ENCODE data around the gene SNRPA1.

SNRPA1 gene

GRCh38 chr15:101277038-101277822 lies 17.8 kb downstream of the SNRPA1 start, which contains the start of gene SELENOS:
Gene SELENOS (minus strand): TSS chr15:101277485. CDS start chr15:101277417, 68 bp downstream.
- peak within 1 kb of the TSS; percentile 49; the same call in 1 of the 2 replicates for H2AFZ ChIP-seq (ENCODE audit: low read depth, low read length)

GRCh38 chr15:101276501-101277037 lies 18.5 kb downstream of the SNRPA1 start:
- Histone ChIP-seq H3K4me3 (ENCODE audit: low read length) (peak overlapping the region; percentile 96), H3K27ac (ENCODE audit: low read length) (peak overlapping the region; percentile 65), H4K20me1 (ENCODE audit: insufficient read depth, low read length) (peaks cover 14% of the 10 kb centered on the region), H3K9me3 (ENCODE audit: insufficient read depth, low read length) (no peaks in the 10 kb centered on the region), H3K4me2 (ENCODE audit: low read length) (peak overlapping the region; percentile 95), H3K36me3 (replicated peaks; ENCODE audit: low read depth, low read length) (peaks cover 48% of the 10 kb centered on the region), H3K9ac (ENCODE audit: low read length) (peak overlapping the region; percentile 95), H3K79me2 (ENCODE audit: low read length) (peaks cover 18% of the 10 kb centered on the region), H3K4me1 (ENCODE audit: low read length) (peaks cover 23% of the 10 kb centered on the region), H2AFZ (ENCODE audit: low read depth, low read length) (no peak overlapping the region; the same call in 1 of the 2 replicates), H3K27me3 (ENCODE audit: low read depth, low read length) (no peaks in the 10 kb centered on the region)
- TF ChIP-seq CTCF (IDR thresholded peaks at IDR 0.05; ENCODE audit: low read depth, low read length), result peak; percentile 43
- TF ChIP-seq EZH2phosphoT487 (IDR thresholded peaks at IDR 0.05; ENCODE audit: low read depth), result no peak

More at GRCh38 chr15:101277038-101277822, 17.8 kb downstream of the SNRPA1 start, which contains the start of gene SELENOS:
- peak within 1 kb of the TSS; percentile 65 for H3K27ac ChIP-seq (ENCODE audit: low read length)
- no peaks in the 10 kb centered on the region for H3K27me3 ChIP-seq (ENCODE audit: low read depth, low read length)
- H3K9ac ChIP-seq (ENCODE audit: low read length), result peak within 1 kb of the TSS; percentile 95
- H3K4me3 ChIP-seq (ENCODE audit: low read length), result peak within 1 kb of the TSS; percentile 96
- peaks cover 23% of the 10 kb centered on the region for H3K4me1 ChIP-seq (ENCODE audit: low read length)
- peak within 1 kb of the TSS; percentile 95 for H3K4me2 ChIP-seq (ENCODE audit: low read length)
- H3K79me2 ChIP-seq (ENCODE audit: low read length), result peaks cover 18% of the 10 kb centered on the region
- peaks cover 48% of the 10 kb centered on the region for H3K36me3 ChIP-seq (replicated peaks; ENCODE audit: low read depth, low read length)
- H3K9me3 ChIP-seq (ENCODE audit: insufficient read depth, low read length), result no peaks in the 10 kb centered on the region
- no peak for TF ChIP-seq EZH2phosphoT487 (IDR thresholded peaks at IDR 0.05; ENCODE audit: low read depth)
- H4K20me1 ChIP-seq (ENCODE audit: insufficient read depth, low read length), result peaks cover 14% of the 10 kb centered on the region

- H3K4me2 ChIP-seq (ENCODE audit: low read length), result peak overlapping the region; percentile 95
- no peaks in the 10 kb centered on the region for H3K27me3 ChIP-seq (ENCODE audit: low read depth, low read length)
- H3K9me3 ChIP-seq (ENCODE audit: insufficient read depth, low read length), result no peaks in the 10 kb centered on the region
- H3K79me2 ChIP-seq (ENCODE audit: low read length), result peaks cover 18% of the 10 kb centered on the region
- TF ChIP-seq CTCF (IDR thresholded peaks at IDR 0.05; ENCODE audit: low read depth, low read length) (no peak), EZH2phosphoT487 (IDR thresholded peaks at IDR 0.05; ENCODE audit: low read depth) (no peak)
- peaks cover 23% of the 10 kb centered on the region for H3K4me1 ChIP-seq (ENCODE audit: low read length)
- H3K9ac ChIP-seq (ENCODE audit: low read length), result peak overlapping the region; percentile 95
- no peak overlapping the region for H2AFZ ChIP-seq (ENCODE audit: low read depth, low read length)
- peaks cover 14% of the 10 kb centered on the region for H4K20me1 ChIP-seq (ENCODE audit: insufficient read depth, low read length)
- H3K27ac ChIP-seq (ENCODE audit: low read length), result peak overlapping the region; percentile 68
- H3K4me3 ChIP-seq (ENCODE audit: low read length), result peak overlapping the region; percentile 96
- peaks cover 51% of the 10 kb centered on the region for H3K36me3 ChIP-seq (replicated peaks; ENCODE audit: low read depth, low read length)
Observed at GRCh38 chr15:101275018-101275417, 20.0 kb downstream of the SNRPA1 start.

- H3K4me3 ChIP-seq (ENCODE audit: low read length), result no peak overlapping the region
- TF ChIP-seq EZH2phosphoT487 (IDR thresholded peaks at IDR 0.05; ENCODE audit: low read depth) (no peak), CTCF (IDR thresholded peaks at IDR 0.05; ENCODE audit: low read depth, low read length) (no peak)
- H2AFZ ChIP-seq (ENCODE audit: low read depth, low read length), result no peak overlapping the region
- H3K4me1 ChIP-seq (ENCODE audit: low read length), result peaks cover 23% of the 10 kb centered on the region
- peaks cover 14% of the 10 kb centered on the region for H4K20me1 ChIP-seq (ENCODE audit: insufficient read depth, low read length)
- H3K79me2 ChIP-seq (ENCODE audit: low read length), result peaks cover 18% of the 10 kb centered on the region
- no peak overlapping the region for H3K9ac ChIP-seq (ENCODE audit: low read length)
- H3K27ac ChIP-seq (ENCODE audit: low read length), result no peak overlapping the region
- no peak overlapping the region for H3K4me2 ChIP-seq (ENCODE audit: low read length)
- peaks cover 55% of the 10 kb centered on the region for H3K36me3 ChIP-seq (replicated peaks; ENCODE audit: low read depth, low read length)
- no peaks in the 10 kb centered on the region for H3K9me3 ChIP-seq (ENCODE audit: insufficient read depth, low read length)
- H3K27me3 ChIP-seq (ENCODE audit: low read depth, low read length), result no peaks in the 10 kb centered on the region
Observed at GRCh38 chr15:101273534-101273933, 21.5 kb downstream of the SNRPA1 start.
